ENCODE data around the gene PARVG.

GRCh38 chr22:44186737-44187136 is 6.0 kb downstream of the PARVG start:
- no peak for TF ChIP-seq CTCF (IDR thresholded peaks at IDR 0.05; ENCODE audit: low read depth, low read length, poor library complexity, severe bottlenecking)
- TF ChIP-seq EZH2phosphoT487 (IDR thresholded peaks at IDR 0.05; ENCODE audit: borderline replicate concordance, low read length): no peak
